Activated CD8-positive, alpha-beta memory T cell treated with anti-CD3 and anti-CD28 coated beads, Interleukin-2, amount 10 ng/mL, durations not matched to agents 7 days and 5 days (primary cell): ENCODE data around the gene VCP. TPM values are rescaled to one million over a fixed set of nuclear protein-coding genes. Genes with fewer than 3 reads are reported as not detected.

Experiments used
- ATAC-seq: fragments of 150-1000 bp; cut with Tn5 transposase; one replicate; pipeline ENCODE4 v1.10.0; 2021; ENCODE audit warnings: moderate library complexity
- CTCF ChIA-PET: fragments of 350-600 bp; sonication (Branson Sonifier 250); formaldehyde crosslinking; loops from one replicate; lab custom pipeline; 2021; ENCODE audit warnings: antibody characterized with exemption; lab: Charles Lee
- DNase-seq: peaks from one replicate; pipeline ENCODE4 v3.0.0-alpha.2; 2020
- H3K27ac Mint-ChIP-seq: one replicate; pipeline ENCODE4 v1.8.0; 2021; ENCODE audit warnings: mild to moderate bottlenecking, mixed read lengths
- H3K27me3 Mint-ChIP-seq: one replicate; pipeline ENCODE4 v1.8.0; 2021; ENCODE audit warnings: mixed read lengths
- H3K36me3 Mint-ChIP-seq: one replicate; pipeline ENCODE4 v1.8.0; 2021; ENCODE audit warnings: mild to moderate bottlenecking, mixed read lengths
- H3K4me1 Mint-ChIP-seq: one replicate; pipeline ENCODE4 v1.8.0; 2021; ENCODE audit warnings: mixed read lengths
- H3K4me3 Mint-ChIP-seq: one replicate; pipeline ENCODE4 v1.8.0; 2021; ENCODE audit warnings: mild to moderate bottlenecking, moderate library complexity, mixed read lengths
- H3K9me3 Mint-ChIP-seq: one replicate; pipeline ENCODE4 v1.8.0; 2022; ENCODE audit warnings: low read depth, mixed read lengths
- total RNA-seq, 2 experiments: library from RNA; stranded (reverse); gene quantifications; one replicate each; pipeline ENCODE4 v1.2.3, GENCODE V29; 2021

VCP gene
- total RNA-seq, 2 experiments from 2014 or later = 222 to 298 TPM

- no peaks in the 10 kb centered on the region for H3K27me3 Mint-ChIP-seq
- H3K9me3 Mint-ChIP-seq = no peaks in the 10 kb centered on the region
- peak; percentile 86 for DNase-seq
- peak overlapping the region; percentile 79 for H3K4me3 Mint-ChIP-seq
- peaks cover 67% of the 10 kb centered on the region for H3K4me1 Mint-ChIP-seq
- CTCF ChIA-PET = interaction anchor here (0.6 to 4.8 kb wide), 15 partner anchors 9 to 370 kb away, joined by 3 to 35 read pairs (median 5); partner anchors contain the start of genes ATOSB, FANCG, PIGO and STOML2
- peaks cover 51% of the 10 kb centered on the region for H3K36me3 Mint-ChIP-seq
- ATAC-seq = peak; percentile 71
- H3K27ac Mint-ChIP-seq = peak overlapping the region; percentile 96
These were observed 488 bp downstream of the VCP start for GRCh38 chr9:35071814-35072460.

- peaks cover 68% of the 10 kb centered on the region for H3K4me1 Mint-ChIP-seq
- DNase-seq (no peak), ATAC-seq (no peak)
- peaks cover 54% of the 10 kb centered on the region for H3K36me3 Mint-ChIP-seq
- H3K27me3 Mint-ChIP-seq = no peaks in the 10 kb centered on the region
- CTCF ChIA-PET = interaction anchor here (0.6 to 4.8 kb wide), 16 partner anchors 9 to 369 kb away, joined by 3 to 35 read pairs (median 4); partner anchors contain the start of genes ATOSB, FANCG, PIGO and STOML2
- H3K4me3 Mint-ChIP-seq = peak overlapping the region; percentile 79
- no peaks in the 10 kb centered on the region for H3K9me3 Mint-ChIP-seq
- peak overlapping the region; percentile 96 for H3K27ac Mint-ChIP-seq
These were observed 1.3 kb downstream of the VCP start for GRCh38 chr9:35070823-35071813.

- Mint-ChIP-seq H3K4me1 (peaks cover 55% of the 10 kb centered on the region), H3K36me3 (peaks cover 58% of the 10 kb centered on the region), H3K27ac (peak overlapping the region; percentile 34), H3K4me3 (peak overlapping the region; percentile 50), H3K9me3 (no peaks in the 10 kb centered on the region), H3K27me3 (no peaks in the 10 kb centered on the region)
- CTCF ChIA-PET = interaction anchor here (0.6 to 2.1 kb wide), 3 partner anchors 11 to 169 kb away, joined by 3 to 6 read pairs (median 4); partner anchors contain the start of gene PIGO
- DNase-seq (no peak), ATAC-seq (no peak)
These were observed 3.4 kb downstream of the VCP start for GRCh38 chr9:35069020-35069419.

GRCh38 chr9:35067056-35067455 lies 5.4 kb downstream of the VCP start:
- H3K27ac Mint-ChIP-seq = peak overlapping the region; percentile 8
- no peaks in the 10 kb centered on the region for H3K9me3 Mint-ChIP-seq
- no peak for ATAC-seq
- DNase-seq = no peak
- H3K36me3 Mint-ChIP-seq = peaks cover 68% of the 10 kb centered on the region
- H3K4me3 Mint-ChIP-seq = no peak overlapping the region
- no peaks in the 10 kb centered on the region for H3K27me3 Mint-ChIP-seq
- peaks cover 40% of the 10 kb centered on the region for H3K4me1 Mint-ChIP-seq
- CTCF ChIA-PET = interaction anchor here (1.5 to 2.5 kb wide), 2 partner anchors 15 to 29 kb away, joined by 5 to 11 read pairs; partner anchors contain the start of gene PIGO

GRCh38 chr9:35060548-35061207 lies 11.7 kb downstream of the VCP start:
- CTCF ChIA-PET = interaction anchor here (3.7 kb wide), 1 partner anchor 9 kb away, joined by 12 read pairs; no protein-coding TSS in a partner anchor
- no peak for ATAC-seq
- H3K27me3 Mint-ChIP-seq = no peaks in the 10 kb centered on the region
- H3K9me3 Mint-ChIP-seq = no peaks in the 10 kb centered on the region
- no peaks in the 10 kb centered on the region for H3K4me1 Mint-ChIP-seq
- peaks cover 89% of the 10 kb centered on the region for H3K36me3 Mint-ChIP-seq
- DNase-seq = no peak
- H3K27ac Mint-ChIP-seq = no peak overlapping the region
- H3K4me3 Mint-ChIP-seq = no peak overlapping the region

GRCh38 chr9:35059438-35059837 lies 13.0 kb downstream of the VCP start:
- H3K36me3 Mint-ChIP-seq = peaks cover 88% of the 10 kb centered on the region
- no peaks in the 10 kb centered on the region for H3K27me3 Mint-ChIP-seq
- CTCF ChIA-PET = no interaction called here
- no peak overlapping the region for H3K27ac Mint-ChIP-seq
- H3K4me1 Mint-ChIP-seq = no peaks in the 10 kb centered on the region
- DNase-seq (no peak), ATAC-seq (no peak)
- no peak overlapping the region for H3K4me3 Mint-ChIP-seq
- no peaks in the 10 kb centered on the region for H3K9me3 Mint-ChIP-seq

- Mint-ChIP-seq H3K27ac (no peak overlapping the region), H3K9me3 (no peaks in the 10 kb centered on the region), H3K36me3 (peaks cover 80% of the 10 kb centered on the region), H3K4me1 (no peaks in the 10 kb centered on the region), H3K27me3 (no peaks in the 10 kb centered on the region), H3K4me3 (no peak overlapping the region)
- CTCF ChIA-PET = no interaction called here
- no peak for ATAC-seq
- DNase-seq = no peak
These were observed 15.2 kb downstream of the VCP start for GRCh38 chr9:35057271-35057620.

GRCh38 chr9:35056571-35057270 lies 15.7 kb downstream of the VCP start:
- no peaks in the 10 kb centered on the region for H3K9me3 Mint-ChIP-seq
- CTCF ChIA-PET = no interaction called here
- H3K4me3 Mint-ChIP-seq = no peak overlapping the region
- H3K27me3 Mint-ChIP-seq = no peaks in the 10 kb centered on the region
- no peak for DNase-seq
- no peak for ATAC-seq
- no peaks in the 10 kb centered on the region for H3K4me1 Mint-ChIP-seq
- H3K27ac Mint-ChIP-seq = no peak overlapping the region
- peaks cover 77% of the 10 kb centered on the region for H3K36me3 Mint-ChIP-seq

GRCh38 chr9:35054871-35055644 lies 17.4 kb downstream of the VCP start:
- ATAC-seq (no peak), DNase-seq (no peak)
- Mint-ChIP-seq H3K4me3 (no peak overlapping the region), H3K36me3 (peaks cover 67% of the 10 kb centered on the region), H3K27ac (no peak overlapping the region), H3K27me3 (no peaks in the 10 kb centered on the region), H3K9me3 (no peaks in the 10 kb centered on the region), H3K4me1 (no peaks in the 10 kb centered on the region)
- CTCF ChIA-PET = no interaction called here

- Mint-ChIP-seq H3K36me3 (peaks cover 62% of the 10 kb centered on the region), H3K4me3 (no peak overlapping the region), H3K27ac (peak overlapping the region; percentile 10), H3K27me3 (no peaks in the 10 kb centered on the region), H3K4me1 (no peaks in the 10 kb centered on the region), H3K9me3 (no peaks in the 10 kb centered on the region)
- CTCF ChIA-PET = no interaction called here
- DNase-seq (no peak), ATAC-seq (no peak)
These were observed 18.1 kb downstream of the VCP start for GRCh38 chr9:35054185-35054835.

- H3K9me3 Mint-ChIP-seq = no peaks in the 10 kb centered on the region
- H3K4me1 Mint-ChIP-seq = no peaks in the 10 kb centered on the region
- ATAC-seq = peak; percentile 84
- peaks cover 41% of the 10 kb centered on the region for H3K36me3 Mint-ChIP-seq
- no peaks in the 10 kb centered on the region for H3K27me3 Mint-ChIP-seq
- CTCF ChIA-PET = interaction anchor here (0.9 to 3.3 kb wide), 15 partner anchors 10 to 502 kb away, joined by 3 to 48 read pairs (median 8); partner anchors contain the start of genes FANCG, PIGO and VCP
- no peak overlapping the region for H3K4me3 Mint-ChIP-seq
- H3K27ac Mint-ChIP-seq = peak overlapping the region; percentile 26
- DNase-seq = peak; percentile 69
These were observed 21.1 kb downstream of the VCP start for GRCh38 chr9:35051069-35051967.
